Measurements from ENCODE around the gene SPAG16. TPM values are rescaled to one million over a fixed set of nuclear protein-coding genes. Genes with fewer than 3 reads are reported as not detected.

Gene SPAG16
- total and polyA plus RNA-seq, 11 donors: 9.8 to 26.1 (median 15.2) TPM

DNA sequence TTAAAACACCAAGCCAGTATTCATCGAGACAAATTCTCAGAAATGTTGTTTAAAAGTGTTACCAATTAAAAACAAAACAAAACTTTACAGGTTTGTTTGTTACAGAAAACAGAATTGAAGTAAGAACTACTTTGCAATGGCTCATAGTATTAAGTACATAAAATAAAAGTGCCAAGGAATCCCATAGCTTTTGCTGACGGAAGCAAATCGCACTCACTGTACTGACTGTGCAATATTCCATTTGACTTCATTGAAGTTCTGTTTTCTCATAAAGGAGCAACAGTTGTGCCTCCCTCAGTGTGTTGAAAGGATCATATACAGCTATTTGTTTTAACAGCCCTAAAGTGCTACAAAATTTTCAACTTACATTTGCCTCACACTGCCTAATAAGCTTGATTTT is 507.8 kb downstream of the SPAG16 start:
- no peak for TF ChIP-seq POLR2A (IDR thresholded peaks at IDR 0.05)
- WGBS, 4 donors: 92 to 97% (median 94%) methylated on average over 3 of the region's 3 CpGs
- Histone ChIP-seq H3K4me3 (no peak overlapping the region), H3K27ac (no peak overlapping the region), H3K4me1 (no peaks in the 10 kb centered on the region), H3K27me3 (no peaks in the 10 kb centered on the region), H3K9me3 (no peaks in the 10 kb centered on the region), H3K36me3 (no peaks in the 10 kb centered on the region)
- DNase-seq (no peak), ATAC-seq (no peak)
- intact Hi-C loops (cut with DNase I): no loop called here

DNA sequence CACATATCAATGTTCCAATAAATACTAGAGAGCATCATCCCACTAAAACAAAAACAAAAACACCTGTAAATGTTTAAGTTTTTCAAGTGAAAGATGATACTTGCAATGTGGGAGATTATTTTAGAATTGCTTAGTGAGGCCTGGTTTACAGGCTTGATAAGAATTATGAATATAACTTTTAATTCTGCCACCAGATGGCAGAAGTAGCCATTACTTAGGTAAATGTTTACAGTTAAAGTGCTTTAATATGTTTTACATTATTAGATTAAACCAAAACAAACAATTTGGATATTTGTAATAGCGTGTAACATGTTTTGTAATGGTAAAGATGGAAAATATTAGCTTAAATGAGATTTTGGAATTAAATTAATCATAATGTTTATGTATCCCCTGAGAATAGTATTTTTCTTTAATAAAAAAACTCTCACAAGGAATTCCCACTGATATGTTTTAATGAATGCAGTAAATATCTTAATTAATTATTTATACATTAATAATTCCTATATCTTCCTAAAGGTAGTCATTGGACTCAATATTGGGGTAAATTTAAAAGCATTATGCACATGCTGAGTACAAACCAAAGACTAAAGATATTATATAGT is 522.0 kb downstream of the SPAG16 start:
- DNase-seq (no peak), ATAC-seq (no peak)
- intact Hi-C loops (cut with DNase I): loop anchor here in 5 of 10 donors (5.0 to 10.0 kb wide), 4 partner anchors 1196 to 1469 kb away; no protein-coding TSS in a partner anchor
- H3K27ac ChIP-seq: no peak overlapping the region
- WGBS, 4 donors: 33 to 38% (median 35%) methylated on average over 1 of the region's 1 CpG
- H3K4me3 ChIP-seq: no peak overlapping the region
- no peaks in the 10 kb centered on the region for H3K27me3 ChIP-seq
- TF ChIP-seq POLR2A (IDR thresholded peaks at IDR 0.05): no peak
- TF ChIP-seq CTCF (IDR thresholded peaks at IDR 0.05): peak in 10 of 12 donors; percentile 12 to 54 (median 28)
- H3K36me3 ChIP-seq: no peaks in the 10 kb centered on the region
- no peaks in the 10 kb centered on the region for H3K9me3 ChIP-seq
- no peaks in the 10 kb centered on the region for H3K4me1 ChIP-seq

- intact Hi-C loops (cut with DNase I): no loop called here
- ATAC-seq (no peak), DNase-seq (no peak)
- Histone ChIP-seq H3K4me3 (no peak overlapping the region), H3K9me3 (peaks cover 0 to 5% (median 0%) of the 10 kb centered on the region in 12 donors), H3K4me1 (no peaks in the 10 kb centered on the region), H3K27me3 (no peaks in the 10 kb centered on the region), H3K36me3 (no peaks in the 10 kb centered on the region), H3K27ac (no peak overlapping the region)
- TF ChIP-seq POLR2A (IDR thresholded peaks at IDR 0.05): no peak
- no peak for TF ChIP-seq CTCF (IDR thresholded peaks at IDR 0.05)
Observed at GRCh38 chr2:213816583-213816982, 532.3 kb downstream of the SPAG16 start.

GRCh38 chr2:213818436-213818835 is 534.2 kb downstream of the SPAG16 start:
- no peaks in the 10 kb centered on the region for H3K4me1 ChIP-seq
- no peaks in the 10 kb centered on the region for H3K27me3 ChIP-seq
- peaks cover 0 to 11% (median 0%) of the 10 kb centered on the region in 12 donors for H3K9me3 ChIP-seq
- TF ChIP-seq POLR2A (IDR thresholded peaks at IDR 0.05) (no peak), CTCF (IDR thresholded peaks at IDR 0.05) (no peak)
- no peak overlapping the region for H3K4me3 ChIP-seq
- H3K36me3 ChIP-seq: no peaks in the 10 kb centered on the region
- intact Hi-C loops (cut with DNase I): no loop called here
- 29 to 45% (median 34%) methylated on average over 1 of the region's 1 CpG for WGBS, 4 donors
- no peak overlapping the region for H3K27ac ChIP-seq
- ATAC-seq (no peak), DNase-seq (no peak)

DNA sequence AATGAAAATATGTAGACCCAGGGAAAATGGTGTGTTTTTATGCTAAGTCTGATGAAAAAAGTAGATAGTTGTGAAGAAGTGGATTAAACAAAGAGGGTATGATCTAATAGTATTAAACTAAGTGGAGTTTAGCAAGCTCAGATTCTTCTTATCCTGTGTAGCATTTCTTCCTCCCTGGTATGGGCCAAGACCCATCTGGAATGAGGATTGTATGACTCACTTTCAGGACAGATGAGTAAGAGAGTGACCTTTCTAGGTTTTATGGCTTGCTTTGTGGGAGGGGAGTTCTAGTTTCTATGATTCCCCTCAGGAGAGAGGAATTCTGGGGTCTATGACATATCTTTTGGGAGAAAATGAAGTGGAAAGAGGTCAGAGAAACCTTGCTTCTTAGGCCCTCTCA is 550.1 kb downstream of the SPAG16 start:
- no peak overlapping the region for H3K27ac ChIP-seq
- no peak for DNase-seq
- no peaks in the 10 kb centered on the region for H3K36me3 ChIP-seq
- no peak overlapping the region for H3K4me3 ChIP-seq
- TF ChIP-seq CTCF (IDR thresholded peaks at IDR 0.05) (no peak), POLR2A (IDR thresholded peaks at IDR 0.05) (no peak)
- intact Hi-C loops (cut with DNase I): no loop called here
- ATAC-seq: peak in 2 of 4 donors; percentile 57 to 79
- H3K9me3 ChIP-seq: peaks cover 0 to 7% (median 0%) of the 10 kb centered on the region in 12 donors
- no peaks in the 10 kb centered on the region for H3K27me3 ChIP-seq
- no peaks in the 10 kb centered on the region for H3K4me1 ChIP-seq

All from heart left ventricle (tissue), 16 donors.